GM21825 (cell line): ENCODE results near the gene DCDC1.
"Not testable (repeated sequence)": the region's sequence is repeated elsewhere in the genome, so short reads cannot be mapped to it uniquely, and the experiment has no call there.

ENCODE experiments used
- ATAC-seq: cut with Tn5 transposase; IDR thresholded peaks from one replicate; pipeline ENCODE4 v1.9.1; 2021; ENCODE audit warnings: mild to moderate bottlenecking, moderate library complexity; ENCODE audit not compliant: unreplicated experiment

DCDC1 gene

DNA sequence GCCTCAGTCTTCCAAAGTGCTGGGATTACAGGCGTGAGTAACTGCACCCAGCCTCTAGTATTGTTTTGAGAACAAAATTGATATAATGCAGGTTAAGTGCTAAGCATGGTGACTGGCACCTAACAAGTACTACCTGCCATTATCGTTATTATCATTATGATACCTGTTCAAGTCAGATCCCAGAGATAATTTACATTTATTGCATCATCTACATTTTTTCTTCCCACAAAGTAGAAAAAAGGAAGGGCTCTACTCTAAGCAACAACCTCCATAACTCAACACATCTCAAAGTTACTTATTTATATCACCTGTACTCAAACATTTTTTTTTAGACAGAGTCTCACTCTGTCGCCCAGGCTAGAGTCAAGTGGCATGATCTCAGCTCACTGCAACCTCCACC lies 42.1 kb downstream of the DCDC1 start:
- no peak for ATAC-seq

- no peak for ATAC-seq
Observed at GRCh38 chr11:31326470-31327148, 42.9 kb downstream of the DCDC1 start.

- no peak for ATAC-seq
Observed at GRCh38 chr11:31325160-31325559, 44.4 kb downstream of the DCDC1 start.

GRCh38 chr11:31323145-31323544 lies 46.4 kb downstream of the DCDC1 start:
- no peak for ATAC-seq

DNA sequence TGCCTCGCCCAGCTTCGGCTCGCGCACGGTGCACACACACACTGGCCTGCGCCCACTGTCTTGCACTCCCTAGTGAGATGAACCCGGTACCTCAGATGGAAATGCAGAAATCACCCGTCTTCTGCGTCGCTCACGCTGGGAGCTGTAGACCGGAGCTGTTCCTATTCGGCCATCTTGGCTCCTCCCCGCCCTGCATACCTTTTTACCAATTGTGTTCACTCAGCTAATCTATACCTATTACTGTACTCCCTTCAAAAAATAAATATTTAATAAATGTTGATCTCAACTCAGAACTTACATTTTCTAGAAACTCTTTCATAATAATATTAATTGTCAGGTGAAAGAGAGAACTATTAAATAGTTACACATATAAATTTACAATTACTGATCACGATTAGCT lies 48.0 kb downstream of the DCDC1 start:
- ATAC-seq: not testable (repeated sequence)

DNA sequence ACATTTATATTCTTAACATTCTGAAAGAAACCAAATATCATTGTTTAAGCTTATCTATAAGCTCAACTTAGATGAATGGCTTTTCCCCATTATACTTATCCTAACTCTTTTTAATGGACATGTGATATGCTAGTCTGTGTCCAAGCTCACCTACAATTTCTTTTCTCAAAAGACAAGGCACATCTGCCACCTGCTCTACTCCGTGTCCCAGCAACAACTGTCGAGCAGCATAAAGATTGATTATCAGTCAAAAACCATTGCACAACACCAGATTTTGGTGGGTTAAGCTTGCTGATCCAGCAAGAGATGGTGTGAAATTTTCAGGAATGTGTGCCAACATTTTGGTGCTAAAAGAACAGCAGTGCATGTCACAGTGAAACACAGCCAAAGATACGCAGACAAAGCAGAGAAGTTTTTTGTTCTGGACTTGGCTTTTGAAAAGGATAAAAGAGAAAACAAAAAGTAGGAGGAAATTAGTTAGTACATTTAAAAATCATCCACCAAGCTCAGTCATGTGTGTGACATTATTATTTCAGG lies 65.8 kb downstream of the DCDC1 start:
- no peak for ATAC-seq

DNA sequence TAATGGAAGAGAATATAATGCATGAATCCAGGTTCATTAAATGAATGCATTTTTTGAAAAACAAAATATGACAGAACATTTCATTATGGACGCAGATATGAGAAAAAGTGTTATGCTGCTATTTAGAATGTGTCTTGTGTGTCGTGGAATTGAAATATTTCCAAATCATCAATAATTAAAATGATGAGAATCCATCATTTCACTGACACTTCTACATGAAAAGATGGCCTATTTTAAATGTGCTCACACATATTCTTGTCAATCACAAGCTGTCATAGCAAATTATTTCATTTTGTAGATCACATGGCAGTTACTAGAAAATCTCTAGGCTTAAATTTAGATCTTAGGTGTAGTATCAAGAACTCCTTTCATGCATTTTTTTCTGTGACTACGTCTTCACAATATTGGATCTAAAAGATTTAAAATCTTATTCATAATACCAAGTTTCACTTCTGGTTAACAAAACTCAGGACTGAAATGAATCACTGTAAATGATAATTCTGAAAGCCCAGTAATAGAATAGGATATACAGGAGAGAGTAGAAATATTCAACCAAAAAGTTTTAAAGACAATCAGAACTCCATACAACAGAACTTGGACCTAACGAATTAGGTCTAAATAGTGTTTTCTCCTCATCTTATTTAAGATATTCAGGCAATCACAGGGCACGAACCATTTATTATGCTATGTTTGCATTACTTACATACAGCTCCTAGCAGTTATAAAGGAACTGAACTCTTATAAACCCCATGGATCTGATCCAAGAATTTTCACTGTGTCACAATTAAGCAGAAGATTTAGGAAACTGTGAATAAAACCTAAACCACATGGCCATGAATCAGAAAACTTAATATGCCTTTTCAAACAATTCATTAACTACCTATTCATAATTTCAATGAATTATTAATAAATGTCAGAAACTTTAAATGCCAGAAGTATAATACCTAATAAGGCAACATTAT lies 67.7 kb downstream of the DCDC1 start:
- no peak for ATAC-seq

DNA sequence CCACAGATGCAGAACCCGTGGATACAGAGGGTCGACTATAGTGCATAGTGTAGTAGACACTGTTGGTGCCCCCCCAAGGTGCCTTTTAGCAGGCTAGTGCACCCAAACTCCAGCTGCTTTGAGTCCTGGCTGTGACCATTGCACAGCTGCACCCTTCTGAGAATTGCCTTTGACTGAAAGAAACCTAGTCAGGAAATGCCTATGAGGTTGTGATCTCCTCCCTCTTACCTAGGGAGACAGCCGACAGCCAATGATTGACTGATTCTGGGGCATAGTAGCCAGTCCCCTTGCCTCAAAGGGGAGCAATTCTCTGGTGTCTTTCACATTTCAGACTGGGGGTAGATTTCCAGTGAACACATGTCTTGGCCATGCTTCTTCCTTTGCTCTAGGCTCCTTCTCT lies 74.2 kb downstream of the DCDC1 start:
- ATAC-seq: no peak

DNA sequence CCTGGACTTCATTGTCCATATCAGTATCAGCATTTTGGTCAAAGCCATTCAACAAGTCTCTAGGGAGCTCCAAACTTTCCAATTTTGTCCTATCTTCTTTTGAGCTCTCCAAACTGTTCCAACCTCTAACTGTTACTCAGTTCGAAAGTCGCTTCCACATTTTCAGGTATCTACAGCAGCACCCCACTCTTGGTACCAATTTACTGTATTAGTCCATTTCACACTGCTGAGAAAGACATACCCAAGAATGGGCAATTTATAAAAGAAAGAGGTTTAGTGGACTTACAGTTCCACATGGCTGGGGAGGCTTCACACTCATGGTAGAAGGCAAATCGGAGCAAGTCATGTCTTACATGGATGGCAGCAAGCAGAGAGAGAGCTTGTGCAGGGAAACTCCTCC lies 96.0 kb downstream of the DCDC1 start:
- not testable (repeated sequence) for ATAC-seq

DNA sequence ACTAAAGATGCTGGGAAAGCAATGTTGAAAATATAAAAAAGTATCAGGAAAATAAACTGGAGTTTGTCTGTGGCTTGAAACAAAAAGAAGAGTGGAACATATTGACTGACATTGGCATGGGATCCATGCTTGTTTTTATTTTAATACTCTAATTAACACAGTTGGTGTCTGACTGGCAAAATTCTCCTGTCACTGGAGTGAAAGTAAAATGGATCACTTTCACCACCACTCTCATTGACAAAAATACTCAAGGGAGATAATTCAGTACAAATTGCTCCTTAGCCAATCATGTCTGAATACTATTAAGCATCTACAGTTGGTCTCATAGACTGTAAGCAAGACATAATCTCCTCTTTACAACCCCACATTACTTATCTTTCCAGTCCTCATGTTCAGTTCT lies 101.8 kb downstream of the DCDC1 start:
- ATAC-seq: no peak

DNA sequence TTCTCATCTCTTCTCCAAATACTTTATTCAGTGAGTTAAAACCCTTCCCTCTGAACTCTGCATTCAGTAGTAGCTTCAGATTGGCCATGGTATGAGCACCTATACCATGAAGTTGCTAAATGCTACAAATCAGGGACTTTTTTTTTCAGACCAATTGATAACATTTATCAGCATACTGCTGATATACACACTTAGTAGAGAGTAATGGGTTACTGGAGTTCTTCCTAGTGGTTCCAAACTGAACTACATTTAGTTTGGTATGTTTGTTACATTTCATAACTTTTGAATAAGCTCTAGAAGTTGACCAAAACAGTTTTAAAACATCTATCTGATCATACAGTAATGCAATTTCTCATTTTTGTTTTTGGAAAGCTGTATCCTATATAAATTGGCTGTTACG lies 104.7 kb downstream of the DCDC1 start:
- ATAC-seq: no peak

DNA sequence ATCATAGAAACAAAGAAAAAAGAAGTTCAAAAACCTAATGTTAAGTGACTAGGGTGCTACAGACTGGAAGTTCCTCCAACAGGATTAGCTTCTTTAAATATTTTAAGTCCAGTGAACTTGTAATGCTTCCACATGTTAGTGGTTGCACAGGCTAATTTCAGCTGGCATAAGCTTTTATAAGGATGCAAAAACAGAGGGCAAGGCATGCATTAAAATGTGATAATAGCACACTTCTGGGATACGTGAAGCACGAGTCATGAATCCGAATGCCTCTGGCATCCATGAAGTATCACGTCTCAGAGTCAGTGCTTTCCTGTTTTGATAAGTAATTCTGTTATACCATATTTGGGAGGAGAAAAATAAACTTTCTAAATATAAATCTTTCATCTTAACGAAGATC lies 106.8 kb downstream of the DCDC1 start:
- no peak for ATAC-seq

- no peak for ATAC-seq
Observed at GRCh38 chr11:31259797-31260196, 109.7 kb downstream of the DCDC1 start.

DNA sequence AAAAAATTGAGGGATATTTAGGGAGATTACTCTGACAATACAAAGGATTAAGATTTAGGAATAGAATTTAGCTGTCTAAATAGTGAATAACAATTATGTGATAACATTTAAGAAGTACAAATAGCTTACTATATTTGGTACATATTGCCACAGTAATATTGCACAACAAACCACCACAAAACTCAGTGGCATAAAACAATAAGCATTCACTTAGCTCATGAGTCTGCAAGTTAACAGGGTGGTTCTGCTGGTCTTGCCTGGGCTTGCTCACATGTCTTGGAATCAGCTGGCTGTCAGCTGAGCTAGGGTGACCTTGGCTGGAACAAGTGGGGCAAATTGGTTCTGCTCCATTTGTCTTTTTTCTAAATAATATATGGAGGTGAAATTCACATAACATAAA lies 115.1 kb downstream of the DCDC1 start:
- ATAC-seq: no peak

DNA sequence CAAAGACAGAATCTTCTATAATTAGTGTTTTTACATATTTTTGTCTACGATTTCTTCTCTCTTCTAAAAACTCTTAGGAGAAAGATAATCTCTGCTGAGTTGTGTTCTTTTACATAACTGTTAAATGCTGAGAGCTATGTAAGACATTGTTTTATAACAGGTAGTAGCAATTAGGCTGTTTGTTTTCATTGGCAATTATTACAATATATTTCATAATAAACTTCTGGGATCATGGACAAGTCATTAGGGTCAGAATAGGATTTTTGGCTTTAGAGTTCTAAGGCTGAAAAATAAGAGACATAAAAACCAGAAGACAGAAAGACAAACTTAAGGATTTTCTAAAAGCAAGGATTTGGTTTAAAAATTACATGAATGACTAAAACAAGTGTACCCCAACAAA lies 120.8 kb downstream of the DCDC1 start:
- no peak for ATAC-seq

DNA sequence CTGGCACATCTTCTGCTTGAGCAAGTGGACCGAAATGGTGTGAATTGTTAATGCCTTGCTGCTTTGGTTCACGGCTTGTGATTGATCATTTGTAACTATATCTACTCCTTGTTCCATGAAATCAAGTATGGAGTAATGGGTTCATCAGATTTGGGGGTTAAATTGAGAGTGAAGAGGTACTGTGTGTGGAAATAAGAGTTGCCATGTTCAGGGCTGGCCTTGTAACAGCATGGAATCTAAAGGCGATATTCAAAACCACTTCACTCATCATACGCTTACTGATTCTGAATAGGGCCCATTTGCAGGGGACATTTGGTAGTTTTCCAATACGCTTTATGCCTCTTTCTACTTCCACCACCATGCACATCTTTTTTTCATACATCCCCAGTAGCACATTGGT lies 122.2 kb downstream of the DCDC1 start:
- ATAC-seq: no peak

DNA sequence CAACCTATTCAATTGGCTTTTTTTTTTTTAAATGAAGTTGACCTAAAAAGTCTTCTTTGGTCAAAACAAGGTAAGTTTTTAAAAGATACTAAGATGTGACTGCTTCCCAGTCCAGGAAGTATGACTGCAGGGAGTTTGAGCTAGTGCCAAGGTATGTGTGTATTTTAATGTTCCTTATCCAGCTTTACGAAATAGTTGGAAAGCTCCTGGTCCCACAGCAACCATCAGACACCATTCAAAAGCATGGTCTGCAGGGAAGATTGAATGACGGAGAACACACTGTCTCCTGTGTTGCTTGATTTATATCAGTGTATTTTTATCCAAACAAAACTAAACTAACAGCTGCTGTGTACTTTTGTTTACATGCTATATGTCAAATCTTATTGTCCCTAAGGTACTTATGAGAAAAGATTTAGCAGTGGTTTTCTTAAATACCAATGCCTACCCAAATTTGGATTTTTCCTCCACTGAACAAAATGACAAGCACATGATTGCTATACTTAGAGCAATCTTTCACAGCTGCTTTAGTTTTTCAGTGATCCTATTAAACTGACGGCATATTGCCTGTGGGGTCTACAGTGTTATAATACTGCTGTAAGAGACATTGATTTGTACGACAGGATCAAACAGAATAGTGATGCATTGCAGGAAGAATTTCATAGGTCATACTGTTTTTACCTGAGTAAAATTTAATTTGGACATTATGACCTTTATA lies 122.9 kb downstream of the DCDC1 start:
- ATAC-seq: no peak

GRCh38 chr11:31243706-31244105 lies 125.8 kb downstream of the DCDC1 start:
- ATAC-seq: no peak

- ATAC-seq: no peak
Observed at GRCh38 chr11:31240340-31240904, 129.1 kb downstream of the DCDC1 start.

DNA sequence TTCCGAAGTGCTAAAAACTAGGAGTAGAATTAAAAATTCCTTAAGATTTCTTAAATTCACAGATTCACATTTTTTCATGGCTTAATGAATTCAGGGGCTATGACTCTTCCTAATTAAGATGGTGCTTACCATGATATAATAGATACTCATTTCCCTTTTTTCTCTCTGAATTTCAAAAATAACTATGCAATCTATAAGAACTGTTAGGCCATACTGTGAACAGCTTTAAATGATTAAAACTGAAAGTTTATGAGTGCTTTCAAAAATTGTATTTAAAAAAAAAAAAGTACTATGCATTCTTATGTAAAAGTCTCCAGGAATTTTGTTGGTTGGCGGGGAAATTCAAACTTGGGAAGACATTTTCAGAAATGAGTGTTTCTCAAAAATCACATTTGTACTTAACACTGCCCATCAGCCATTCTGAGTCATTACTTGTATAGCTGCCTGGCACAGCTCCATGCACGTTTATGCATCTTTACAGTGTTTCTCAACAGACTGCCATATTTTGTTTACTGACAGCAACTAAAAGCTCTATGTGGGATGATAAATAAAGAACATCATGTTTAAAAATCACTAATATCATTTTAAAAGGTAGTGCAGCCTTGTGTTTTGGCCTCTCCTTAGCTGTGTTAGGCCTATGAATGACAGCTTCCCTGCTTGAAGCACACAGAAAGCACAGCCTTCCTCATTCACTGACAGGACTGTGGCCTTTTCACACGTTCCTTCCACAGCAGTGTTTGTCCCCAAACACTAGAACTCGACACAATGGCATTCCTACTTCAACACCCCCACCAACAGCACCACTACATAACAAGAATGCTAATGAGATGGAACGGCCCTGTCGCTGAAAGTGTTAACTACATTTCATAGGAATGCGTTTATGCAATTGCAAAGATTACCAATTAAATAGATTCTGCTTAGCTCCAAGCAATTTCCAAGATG lies 131.4 kb downstream of the DCDC1 start:
- ATAC-seq: no peak
